Loucy (cell line): ENCODE results near the gene TUB.

Experiments
- H2AFZ ChIP-seq: fragments of 200-600 bp; sonication (generic); 2 replicates; pipeline ENCODE4 v1.6.0; 2016; ENCODE audit warnings: antibody characterized with exemption, mild to moderate bottlenecking, low read length, moderate library complexity
- H3F3A ChIP-seq: fragments of 200-600 bp; 2 replicates; pipeline ENCODE4 v1.6.0; 2016; ENCODE audit warnings: antibody characterized with exemption, low read depth, mild to moderate bottlenecking
- H3K27me3 ChIP-seq: fragments of 200-600 bp; sonication (generic); 2 replicates; pipeline ENCODE4 v1.6.1; 2014; ENCODE audit warnings: low read length, mild to moderate bottlenecking; ENCODE audit not compliant: insufficient read depth, poor library complexity, severe bottlenecking
- H3K36me3 ChIP-seq: fragments of 200-600 bp; sonication (generic); 2 replicates; pipeline ENCODE4 v1.6.1; 2016; ENCODE audit warnings: low read length; ENCODE audit not compliant: insufficient read depth
- H3K4me1 ChIP-seq: fragments of 200-600 bp; sonication (generic); 2 replicates; pipeline ENCODE4 v1.5.1; 2014; ENCODE audit warnings: low read length, mild to moderate bottlenecking; ENCODE audit not compliant: insufficient read depth, poor library complexity, severe bottlenecking
- H3K4me2 ChIP-seq: fragments of 200-600 bp; sonication (generic); 2 replicates; pipeline ENCODE4 v1.6.0; 2014; ENCODE audit warnings: antibody characterized with exemption, low read length, low read depth, mild to moderate bottlenecking; ENCODE audit not compliant: poor library complexity, severe bottlenecking
- H3K4me3 ChIP-seq: fragments of 200-600 bp; sonication (generic); 2 replicates; pipeline ENCODE4 v1.5.1; 2014; ENCODE audit warnings: low read length, mild to moderate bottlenecking, mixed read lengths; ENCODE audit not compliant: poor library complexity, severe bottlenecking
- H3K79me2 ChIP-seq: fragments of 200-600 bp; sonication (generic); 2 replicates; pipeline ENCODE4 v1.6.1; 2014; ENCODE audit warnings: low read length; ENCODE audit not compliant: insufficient read depth
- H3K9ac ChIP-seq: fragments of 200-600 bp; sonication (generic); 2 replicates; pipeline ENCODE4 v1.6.0; 2014; ENCODE audit warnings: mild to moderate bottlenecking, low read depth, low read length, moderate library complexity; ENCODE audit not compliant: poor library complexity, severe bottlenecking
- H3K9me2 ChIP-seq: fragments of 200-600 bp; sonication (generic); replicated peaks from 2 replicates; pipeline ENCODE4 v1.6.1; 2016; ENCODE audit warnings: low read depth, low read length, mixed read lengths
- H3K9me3 ChIP-seq: fragments of 200-600 bp; sonication (generic); 2 replicates; pipeline ENCODE4 v1.6.1; 2014; ENCODE audit warnings: mild to moderate bottlenecking, antibody characterized with exemption, low read length, low read depth; ENCODE audit not compliant: insufficient read depth
- H4K20me1 ChIP-seq: fragments of 200-600 bp; sonication (generic); 2 replicates; pipeline ENCODE4 v1.6.0; 2014; ENCODE audit warnings: antibody characterized with exemption, low read length, mild to moderate bottlenecking; ENCODE audit not compliant: insufficient read depth, poor library complexity, severe bottlenecking
- EZH2phosphoT487 ChIP-seq: fragments of 200-600 bp; IDR thresholded peaks from 2 replicates; pipeline ENCODE4 v1.6.1; 2018; ENCODE audit warnings: antibody characterized with exemption, mild to moderate bottlenecking, moderate library complexity, borderline replicate concordance
- TF ChIP-seq, protein P1 (sequence below): fragments of 200-600 bp; sonication (generic); conservative IDR thresholded peaks from 2 replicates; pipeline ENCODE4 v1.5.1; 2014; ENCODE audit warnings: mild to moderate bottlenecking, antibody characterized with exemption, low read length

The TUB gene

DNA sequence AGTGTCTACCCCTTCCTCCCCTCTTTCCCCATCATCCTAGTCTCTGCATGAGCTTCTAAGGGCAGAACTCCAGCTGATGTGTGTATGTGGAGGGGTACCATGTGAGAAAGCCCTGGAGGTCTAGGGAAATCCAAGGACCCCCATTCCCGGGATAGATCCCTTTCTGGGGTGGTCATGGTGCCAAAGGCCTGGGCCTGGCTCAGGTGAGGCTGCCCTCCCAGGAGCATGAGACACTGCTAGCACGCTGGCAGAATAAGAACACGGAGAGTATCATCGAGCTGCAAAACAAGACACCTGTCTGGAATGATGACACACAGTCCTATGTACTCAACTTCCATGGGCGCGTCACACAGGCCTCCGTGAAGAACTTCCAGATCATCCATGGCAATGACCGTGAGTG, 19.6 kb downstream of the TUB start:
- TF ChIP-seq, protein P1, sequence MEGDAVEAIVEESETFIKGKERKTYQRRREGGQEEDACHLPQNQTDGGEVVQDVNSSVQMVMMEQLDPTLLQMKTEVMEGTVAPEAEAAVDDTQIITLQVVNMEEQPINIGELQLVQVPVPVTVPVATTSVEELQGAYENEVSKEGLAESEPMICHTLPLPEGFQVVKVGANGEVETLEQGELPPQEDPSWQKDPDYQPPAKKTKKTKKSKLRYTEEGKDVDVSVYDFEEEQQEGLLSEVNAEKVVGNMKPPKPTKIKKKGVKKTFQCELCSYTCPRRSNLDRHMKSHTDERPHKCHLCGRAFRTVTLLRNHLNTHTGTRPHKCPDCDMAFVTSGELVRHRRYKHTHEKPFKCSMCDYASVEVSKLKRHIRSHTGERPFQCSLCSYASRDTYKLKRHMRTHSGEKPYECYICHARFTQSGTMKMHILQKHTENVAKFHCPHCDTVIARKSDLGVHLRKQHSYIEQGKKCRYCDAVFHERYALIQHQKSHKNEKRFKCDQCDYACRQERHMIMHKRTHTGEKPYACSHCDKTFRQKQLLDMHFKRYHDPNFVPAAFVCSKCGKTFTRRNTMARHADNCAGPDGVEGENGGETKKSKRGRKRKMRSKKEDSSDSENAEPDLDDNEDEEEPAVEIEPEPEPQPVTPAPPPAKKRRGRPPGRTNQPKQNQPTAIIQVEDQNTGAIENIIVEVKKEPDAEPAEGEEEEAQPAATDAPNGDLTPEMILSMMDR: no peak
- TF ChIP-seq EZH2phosphoT487: no peak
- H3K4me3 ChIP-seq: no peak overlapping the region
- no peak overlapping the region for H2AFZ ChIP-seq
- H3K9me2 ChIP-seq: no peaks in the 10 kb centered on the region
- no peaks in the 10 kb centered on the region for H3F3A ChIP-seq
- H3K9me3 ChIP-seq: no peaks in the 10 kb centered on the region
- H3K27me3 ChIP-seq: no peaks in the 10 kb centered on the region
- no peaks in the 10 kb centered on the region for H3K79me2 ChIP-seq
- H3K36me3 ChIP-seq: no peaks in the 10 kb centered on the region
- H3K4me2 ChIP-seq: no peak overlapping the region
- H3K9ac ChIP-seq: no peak overlapping the region
- no peaks in the 10 kb centered on the region for H3K4me1 ChIP-seq
- no peaks in the 10 kb centered on the region for H4K20me1 ChIP-seq

DNA sequence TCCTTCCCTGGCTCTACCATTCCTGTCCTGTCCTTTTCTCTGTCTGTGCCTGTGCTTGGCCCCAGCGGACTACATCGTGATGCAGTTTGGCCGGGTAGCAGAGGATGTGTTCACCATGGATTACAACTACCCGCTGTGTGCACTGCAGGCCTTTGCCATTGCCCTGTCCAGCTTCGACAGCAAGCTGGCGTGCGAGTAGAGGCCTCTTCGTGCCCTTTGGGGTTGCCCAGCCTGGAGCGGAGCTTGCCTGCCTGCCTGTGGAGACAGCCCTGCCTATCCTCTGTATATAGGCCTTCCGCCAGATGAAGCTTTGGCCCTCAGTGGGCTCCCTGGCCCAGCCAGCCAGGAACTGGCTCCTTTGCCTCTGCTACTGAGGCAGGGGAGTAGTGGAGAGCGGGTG, 20.4 kb downstream of the TUB start:
- H3K79me2 ChIP-seq: no peaks in the 10 kb centered on the region
- H3K36me3 ChIP-seq: no peaks in the 10 kb centered on the region
- H4K20me1 ChIP-seq: no peaks in the 10 kb centered on the region
- no peak overlapping the region for H3K9ac ChIP-seq
- no peak overlapping the region for H2AFZ ChIP-seq
- H3K9me2 ChIP-seq: no peaks in the 10 kb centered on the region
- no peaks in the 10 kb centered on the region for H3K9me3 ChIP-seq
- no peak overlapping the region for H3K4me3 ChIP-seq
- H3K4me1 ChIP-seq: no peaks in the 10 kb centered on the region
- no peak overlapping the region for H3K4me2 ChIP-seq
- H3K27me3 ChIP-seq: no peaks in the 10 kb centered on the region
- TF ChIP-seq, protein P1: no peak
- no peak for TF ChIP-seq EZH2phosphoT487
- no peaks in the 10 kb centered on the region for H3F3A ChIP-seq

- no peak for TF ChIP-seq EZH2phosphoT487
- TF ChIP-seq, protein P1: no peak
- H3K36me3 ChIP-seq: no peaks in the 10 kb centered on the region
Observed at GRCh38 chr11:8102296-8102915, 21.4 kb downstream of the TUB start.

More at GRCh38 chr11:8102296-8102915, 21.4 kb downstream of the TUB start:
- H2AFZ ChIP-seq: no peak overlapping the region
- H3K4me2 ChIP-seq: no peak overlapping the region
- no peaks in the 10 kb centered on the region for H3K4me1 ChIP-seq
- no peak overlapping the region for H3K4me3 ChIP-seq
- H3K27me3 ChIP-seq: no peaks in the 10 kb centered on the region
- no peak overlapping the region for H3K9ac ChIP-seq
- H3F3A ChIP-seq: no peaks in the 10 kb centered on the region
- H3K9me2 ChIP-seq: no peaks in the 10 kb centered on the region
- no peaks in the 10 kb centered on the region for H3K9me3 ChIP-seq
- H3K79me2 ChIP-seq: no peaks in the 10 kb centered on the region
- H4K20me1 ChIP-seq: no peaks in the 10 kb centered on the region
